ENCODE measurements around the gene TICAM2.

DNA sequence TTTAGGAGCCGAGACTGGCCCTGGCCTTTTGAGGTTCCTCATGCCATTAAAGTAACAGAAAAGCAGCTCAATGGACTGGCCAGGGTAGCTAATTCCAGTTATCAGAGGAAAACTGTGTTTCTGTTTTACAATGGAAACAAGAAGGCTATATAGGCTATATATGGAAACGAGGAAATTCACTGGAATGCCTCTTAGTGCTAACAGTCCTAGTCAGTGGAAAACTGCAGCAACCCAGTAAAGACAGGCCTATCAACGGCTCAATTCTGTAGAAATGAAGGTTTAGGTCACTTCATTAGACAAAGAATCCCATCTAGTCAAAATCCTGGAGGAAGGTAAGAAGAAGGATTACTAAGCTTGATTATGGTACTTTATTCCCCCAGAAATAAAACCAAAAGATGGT is 3.2 kb upstream of the TICAM2 start:
- TF ChIP-seq, protein P1, sequence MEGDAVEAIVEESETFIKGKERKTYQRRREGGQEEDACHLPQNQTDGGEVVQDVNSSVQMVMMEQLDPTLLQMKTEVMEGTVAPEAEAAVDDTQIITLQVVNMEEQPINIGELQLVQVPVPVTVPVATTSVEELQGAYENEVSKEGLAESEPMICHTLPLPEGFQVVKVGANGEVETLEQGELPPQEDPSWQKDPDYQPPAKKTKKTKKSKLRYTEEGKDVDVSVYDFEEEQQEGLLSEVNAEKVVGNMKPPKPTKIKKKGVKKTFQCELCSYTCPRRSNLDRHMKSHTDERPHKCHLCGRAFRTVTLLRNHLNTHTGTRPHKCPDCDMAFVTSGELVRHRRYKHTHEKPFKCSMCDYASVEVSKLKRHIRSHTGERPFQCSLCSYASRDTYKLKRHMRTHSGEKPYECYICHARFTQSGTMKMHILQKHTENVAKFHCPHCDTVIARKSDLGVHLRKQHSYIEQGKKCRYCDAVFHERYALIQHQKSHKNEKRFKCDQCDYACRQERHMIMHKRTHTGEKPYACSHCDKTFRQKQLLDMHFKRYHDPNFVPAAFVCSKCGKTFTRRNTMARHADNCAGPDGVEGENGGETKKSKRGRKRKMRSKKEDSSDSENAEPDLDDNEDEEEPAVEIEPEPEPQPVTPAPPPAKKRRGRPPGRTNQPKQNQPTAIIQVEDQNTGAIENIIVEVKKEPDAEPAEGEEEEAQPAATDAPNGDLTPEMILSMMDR (IDR thresholded peaks at IDR 0.05) = no peak
- TF ChIP-seq POLR2AphosphoS5 (IDR thresholded peaks at IDR 0.05) (no peak), POLR2A (IDR thresholded peaks at IDR 0.05) (no peak)

Data from gastroesophageal sphincter (tissue), 3 donors.